Measurements from ENCODE around the gene MAMDC2. TPM values are rescaled to one million over a fixed set of nuclear protein-coding genes. Genes with fewer than 3 reads are reported as not detected.

The MAMDC2 gene
- total and polyA plus RNA-seq, 2 of the 8 experiments (the other 6 are each of a cell fraction or from before 2014, with no cell fraction given) = 6.1 to 15.4 TPM

- Histone ChIP-seq H2BK5ac (ENCODE audit: low read depth, low read length) (no peak overlapping the region), H3K18ac (ENCODE audit: extremely low read depth, low read length) (no peak overlapping the region), H2AK5ac (ENCODE audit: low read depth, low read length) (no peak overlapping the region), H3K23me2 (ENCODE audit: low read depth, low read length) (no peaks in the 10 kb centered on the region), H3K4ac (replicated peaks; ENCODE audit: insufficient read length, low read depth, low read length) (no peak overlapping the region), H3K27ac (ENCODE audit: low read depth, low read length) (no peak overlapping the region; the same call in 1 of the 2 replicates), H2BK120ac (replicated peaks; ENCODE audit: low read depth, low read length) (no peak overlapping the region), H3K9me3 (ENCODE audit: insufficient read depth in 2 of 2, low read depth in 1 of 2, low read length in 1 of 2) (peaks cover 0 to 5% of the 10 kb centered on the region in 2 experiments; a peak in 1 of 4 replicates), H4K91ac (replicated peaks; ENCODE audit: insufficient read length, low read length) (no peak overlapping the region), H3K36me3 (ENCODE audit: control insufficient read depth in 2 of 4, insufficient read depth in 4 of 4, low read length in 3 of 4) (no peaks in the 10 kb centered on the region), H4K5ac (ENCODE audit: insufficient read length, low read depth, low read length) (no peak overlapping the region), H2BK20ac (ENCODE audit: low read length) (no peak overlapping the region), H3K4me2 (ENCODE audit: insufficient read depth in 1 of 2, low read depth in 2 of 2, low read length in 2 of 2) (no peak overlapping the region), H3K56ac (replicated peaks; ENCODE audit: insufficient read length, low read depth, low read length) (no peak overlapping the region), H3K27me3 (replicated peaks in 1 of 4; ENCODE audit: control insufficient read depth in 3 of 4, extremely low read depth in 1 of 4, insufficient read depth in 3 of 4, low read length in 3 of 4) (no peaks in the 10 kb centered on the region), H4K20me1 (replicated peaks in 1 of 2; ENCODE audit: control insufficient read depth in 1 of 2, insufficient read depth in 2 of 2, low read length in 2 of 2) (no peaks in the 10 kb centered on the region), H2AFZ (ENCODE audit: low read length) (no peak overlapping the region), H2BK15ac (ENCODE audit: low read length) (no peak overlapping the region), H3K4me3 (ENCODE audit: extremely low read depth in 1 of 4, insufficient read depth in 2 of 4, low read depth in 3 of 4, low read length in 4 of 4) (no peak overlapping the region), H3K79me1 (ENCODE audit: low read depth, low read length) (no peaks in the 10 kb centered on the region), H3K79me2 (ENCODE audit: control insufficient read depth in 1 of 2, insufficient read depth in 2 of 2, low read length in 2 of 2) (no peaks in the 10 kb centered on the region), H3K14ac (ENCODE audit: insufficient read length) (no peak overlapping the region), H4K8ac (ENCODE audit: extremely low read depth, insufficient read depth, low read length) (no peak overlapping the region), H2BK12ac (ENCODE audit: low read depth, low read length) (no peak overlapping the region), H3K23ac (ENCODE audit: insufficient read length) (no peak overlapping the region), H3K4me1 (replicated peaks in 1 of 4; ENCODE audit: control insufficient read depth in 3 of 4, insufficient read depth in 4 of 4, low read length in 3 of 4) (no peaks in the 10 kb centered on the region), H3K9ac (replicated peaks in 1 of 4; ENCODE audit: extremely low read depth in 1 of 4, low read depth in 3 of 4, low read length in 3 of 4) (no peak overlapping the region)
- no peak for FAIRE-seq
- WGBS, 2 experiments (ENCODE audit: extremely low coverage in 1 of 2, insufficient coverage in 1 of 2, insufficient read length in 1 of 2, insufficient replicate concordance in 2 of 2, low coverage in 1 of 2, low lambda C conversion rate in 2 of 2, missing lambda C conversion rate in 1 of 2) = 47% methylated on average over 3 of the region's 4 CpGs; no CpG with 5 or more reads in 1 of the 2 experiments
- CTCF ChIA-PET (ENCODE audit: partially characterized antibody) = interaction anchor here (1.0 kb wide), 1 partner anchor 261 kb away, joined by 4 read pairs; no protein-coding TSS in a partner anchor
- POLR2A ChIA-PET (ENCODE audit: partially characterized antibody) = no interaction called here
- no peak for TF ChIP-seq CREB1 (IDR thresholded peaks at IDR 0.05)
- TF ChIP-seq MAFK (IDR thresholded peaks at IDR 0.05; ENCODE audit: low read depth, low read length) = no peak
- TF ChIP-seq BACH1 (IDR thresholded peaks at IDR 0.05; ENCODE audit: low read length) = no peak
- no peak for TF ChIP-seq CEBPB (IDR thresholded peaks at IDR 0.05; ENCODE audit: low read depth, low read length)
- TF ChIP-seq, protein P1, sequence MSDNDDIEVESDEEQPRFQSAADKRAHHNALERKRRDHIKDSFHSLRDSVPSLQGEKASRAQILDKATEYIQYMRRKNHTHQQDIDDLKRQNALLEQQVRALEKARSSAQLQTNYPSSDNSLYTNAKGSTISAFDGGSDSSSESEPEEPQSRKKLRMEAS (IDR thresholded peaks at IDR 0.05) = no peak
- TF ChIP-seq SIRT6 (IDR thresholded peaks at IDR 0.05; ENCODE audit: low read length) = no peak
- TF ChIP-seq SAP30 (IDR thresholded peaks at IDR 0.05; ENCODE audit: insufficient read depth, insufficient replicate concordance, low read length) = no peak
- no peak for TF ChIP-seq SIX5 (IDR thresholded peaks at IDR 0.05; ENCODE audit: low read depth, low read length)
- no peak for TF ChIP-seq HDAC6 (IDR thresholded peaks at IDR 0.05; ENCODE audit: low read depth, low read length)
- TF ChIP-seq GTF2F1 (IDR thresholded peaks at IDR 0.05; ENCODE audit: borderline replicate concordance, low read depth, low read length) = no peak
- TF ChIP-seq E2F6 (IDR thresholded peaks at IDR 0.05) = no peak
- no peak for TF ChIP-seq ASH2L (IDR thresholded peaks at IDR 0.05; ENCODE audit: low read length)
- DNase-seq (ENCODE audit: low read depth in 1 of 2, low spot score in 2 of 2) = no peak
Measured at GRCh38 chr9:70232476-70232875, 188.8 kb downstream of the MAMDC2 start.

Data from H1 (cell line).